Measurements from ENCODE around the gene TTC31.
A peak's percentile ranks its signal among the peaks of the same experiment; 100 is the strongest.

The TTC31 gene

DNA sequence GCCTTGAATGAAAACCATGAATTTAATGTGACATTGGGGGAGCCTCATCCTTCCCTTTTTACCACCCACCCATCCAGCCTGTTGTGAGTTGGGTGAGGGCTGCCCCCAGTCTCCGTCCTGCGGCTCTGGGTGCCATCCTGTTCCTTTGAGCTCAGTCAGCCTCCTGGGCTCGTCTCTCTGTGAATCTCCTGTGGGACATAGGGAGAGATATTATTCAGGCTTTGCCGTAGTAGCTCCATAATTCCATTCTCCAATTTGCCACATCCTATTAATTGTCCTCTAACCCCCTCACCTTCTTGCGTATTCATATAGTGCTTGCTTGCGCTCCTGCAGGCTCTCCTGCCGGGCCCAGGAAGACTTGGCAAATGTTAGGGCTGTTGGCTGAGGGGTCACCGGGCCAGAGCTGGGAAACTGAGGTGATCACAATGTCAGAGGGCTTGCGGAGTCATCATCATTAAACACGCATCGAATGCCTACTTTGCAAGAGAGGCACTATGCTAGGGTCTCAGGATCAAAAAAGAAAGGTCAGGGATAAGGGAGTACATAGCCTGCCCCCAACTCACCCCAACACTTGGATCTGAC, 43.9 kb downstream of the TTC31 start:
- DNase-seq (ENCODE audit: low read depth), result no peak

DNA sequence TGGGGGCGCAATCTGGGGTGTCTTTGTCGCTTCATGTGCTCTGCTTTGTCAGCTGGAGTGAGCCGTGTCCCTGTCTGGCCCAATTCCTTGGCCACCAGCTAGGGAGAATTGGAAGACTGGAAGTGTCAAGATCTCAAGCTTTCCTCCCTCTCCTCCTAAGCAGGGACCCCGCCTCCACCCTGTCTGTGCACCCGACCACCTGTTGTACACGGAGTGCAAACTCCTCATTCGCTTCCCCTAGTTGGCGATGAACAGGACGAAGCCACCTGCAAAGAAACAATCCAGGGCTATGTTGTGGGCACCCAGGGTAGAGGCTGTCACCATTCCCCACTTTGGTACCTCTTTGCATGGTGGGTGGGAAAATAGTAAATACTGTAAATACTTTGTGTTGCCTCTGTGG, 44.9 kb downstream of the TTC31 start:
- no peak for DNase-seq (ENCODE audit: low read depth)

DNA sequence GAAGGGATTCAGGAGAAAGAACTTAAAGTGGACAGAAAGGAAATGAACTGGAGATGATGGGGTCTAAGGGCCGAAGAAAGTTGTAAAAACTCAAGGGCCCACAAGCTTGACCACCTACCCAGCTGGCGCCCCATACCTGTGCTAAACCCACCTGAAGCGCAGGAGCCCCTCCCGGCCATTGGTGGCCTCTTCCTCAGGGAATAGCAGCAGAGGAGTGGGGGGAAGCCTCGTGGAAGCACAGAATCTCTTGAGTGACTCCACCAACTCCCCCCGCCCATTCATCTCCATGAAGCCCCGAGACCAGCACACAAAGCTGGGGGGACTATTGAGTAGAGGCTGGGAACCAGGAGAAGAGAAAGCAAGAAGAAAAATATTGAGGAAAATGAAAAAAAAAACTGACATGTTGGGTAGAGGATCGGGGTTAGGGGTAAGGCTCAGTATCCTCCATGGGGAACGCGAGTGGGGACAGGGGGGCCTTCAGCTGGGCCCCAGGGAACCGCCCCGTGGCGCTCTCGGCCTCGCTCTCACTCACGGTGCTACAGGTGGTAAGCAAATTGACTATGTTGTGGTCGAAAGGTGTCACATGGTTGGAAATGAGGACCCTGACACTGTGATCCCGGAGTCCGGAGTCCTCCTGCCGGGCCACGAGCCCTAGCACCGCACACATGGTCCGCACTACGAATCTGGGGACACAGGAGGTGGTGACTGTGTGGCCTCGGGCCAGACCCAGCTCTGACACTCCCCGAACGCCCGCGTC, 45.9 kb downstream of the TTC31 start:
- DNase-seq (ENCODE audit: low read depth), result no peak

DNA sequence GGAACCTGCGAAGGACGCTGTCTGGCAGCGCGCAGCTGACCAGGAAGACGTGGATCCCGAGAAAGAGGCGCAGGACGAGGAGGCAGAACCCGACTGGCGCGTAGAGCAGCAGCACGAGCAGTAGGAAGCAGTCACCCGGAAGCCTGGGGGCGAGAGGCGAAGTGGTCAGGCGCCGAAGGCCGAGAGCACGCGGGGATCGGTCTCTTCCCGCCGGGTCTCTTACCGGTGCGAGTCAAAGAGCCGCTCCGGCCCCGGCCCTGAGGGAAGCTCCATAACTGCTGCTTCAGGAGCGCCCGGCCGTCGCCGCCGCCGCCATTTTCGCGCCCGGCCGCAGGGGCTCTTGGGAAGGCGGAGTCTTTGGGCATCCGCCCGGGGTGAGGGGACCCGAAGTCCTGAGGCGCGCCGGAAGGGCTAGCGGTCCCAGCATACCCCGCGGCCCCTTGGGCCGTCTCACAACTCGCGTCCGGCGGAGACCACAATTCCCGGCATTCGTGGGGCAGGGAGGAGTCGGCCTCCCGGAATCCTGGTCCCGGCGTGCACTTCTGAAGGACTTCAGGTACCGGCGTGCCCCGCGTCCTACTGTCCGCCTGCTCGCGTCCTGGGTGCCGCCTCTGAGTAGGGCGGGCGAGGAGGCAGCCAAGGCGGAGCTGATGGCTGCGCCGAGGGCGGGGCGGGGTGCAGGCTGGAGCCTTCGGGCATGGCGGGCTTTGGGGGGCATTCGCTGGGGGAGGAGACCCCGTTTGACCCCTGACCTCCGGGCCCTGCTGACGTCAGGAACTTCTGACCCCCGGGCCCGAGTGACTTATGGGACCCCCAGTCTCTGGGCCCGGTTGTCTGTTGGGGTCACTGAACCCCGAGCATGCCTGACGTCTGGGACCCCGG, 46.7 kb downstream of the TTC31 start, which contains the start of the genes AUP1 and HTRA2:
TSS of gene AUP1 (minus strand) at position 350 of the 882 bp plus-strand sequence. CDS start at position 273, 77 bp downstream.
TSS of gene HTRA2 (plus strand) at position 577 of the 882 bp plus-strand sequence. CDS start at position 651, 74 bp downstream.
- peak; percentile 98 for DNase-seq (ENCODE audit: low read depth)

DNA sequence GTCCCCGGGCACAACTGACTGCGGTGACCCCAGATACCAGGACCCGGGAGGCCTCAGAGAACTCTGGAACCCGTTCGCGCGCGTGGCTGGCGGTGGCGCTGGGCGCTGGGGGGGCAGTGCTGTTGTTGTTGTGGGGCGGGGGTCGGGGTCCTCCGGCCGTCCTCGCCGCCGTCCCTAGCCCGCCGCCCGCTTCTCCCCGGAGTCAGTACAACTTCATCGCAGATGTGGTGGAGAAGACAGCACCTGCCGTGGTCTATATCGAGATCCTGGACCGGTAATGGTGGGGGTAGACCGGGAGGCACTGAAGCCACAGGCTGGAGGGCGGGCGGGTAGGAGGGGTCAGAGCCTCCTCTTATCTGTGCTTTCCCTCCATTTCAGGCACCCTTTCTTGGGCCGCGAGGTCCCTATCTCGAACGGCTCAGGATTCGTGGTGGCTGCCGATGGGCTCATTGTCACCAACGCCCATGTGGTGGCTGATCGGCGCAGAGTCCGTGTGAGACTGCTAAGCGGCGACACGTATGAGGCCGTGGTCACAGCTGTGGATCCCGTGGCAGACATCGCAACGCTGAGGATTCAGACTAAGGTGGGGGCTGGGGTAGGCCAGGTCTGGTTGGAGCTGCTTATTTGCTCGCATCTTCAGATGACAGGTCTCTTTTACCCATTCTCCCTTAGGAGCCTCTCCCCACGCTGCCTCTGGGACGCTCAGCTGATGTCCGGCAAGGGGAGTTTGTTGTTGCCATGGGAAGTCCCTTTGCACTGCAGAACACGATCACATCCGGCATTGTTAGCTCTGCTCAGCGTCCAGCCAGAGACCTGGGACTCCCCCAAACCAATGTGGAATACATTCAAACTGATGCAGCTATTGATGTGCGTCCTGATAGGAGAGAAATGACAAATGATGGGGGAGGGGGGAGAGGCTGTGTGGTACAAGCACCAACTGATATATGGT, 47.6 kb downstream of the TTC31 start:
- no peak for DNase-seq (ENCODE audit: low read depth)

DNA sequence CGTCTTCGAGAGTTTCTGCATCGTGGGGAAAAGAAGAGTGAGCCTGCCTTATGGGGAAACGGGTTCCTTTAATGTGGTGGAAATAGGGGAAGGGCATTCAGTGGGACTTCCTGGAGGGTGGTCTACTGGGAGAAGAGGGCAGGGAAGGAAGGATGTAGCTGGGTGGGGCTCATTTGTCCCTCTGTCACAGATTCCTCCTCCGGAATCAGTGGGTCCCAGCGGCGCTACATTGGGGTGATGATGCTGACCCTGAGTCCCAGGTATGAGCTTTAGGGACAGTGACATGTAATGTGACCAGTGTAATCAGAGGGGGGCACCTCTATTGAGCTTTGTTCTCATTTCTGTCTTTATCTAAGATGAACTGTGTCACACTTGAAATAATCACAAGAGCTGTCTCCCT, 48.8 kb downstream of the TTC31 start:
- no peak for DNase-seq (ENCODE audit: low read depth)

DNA sequence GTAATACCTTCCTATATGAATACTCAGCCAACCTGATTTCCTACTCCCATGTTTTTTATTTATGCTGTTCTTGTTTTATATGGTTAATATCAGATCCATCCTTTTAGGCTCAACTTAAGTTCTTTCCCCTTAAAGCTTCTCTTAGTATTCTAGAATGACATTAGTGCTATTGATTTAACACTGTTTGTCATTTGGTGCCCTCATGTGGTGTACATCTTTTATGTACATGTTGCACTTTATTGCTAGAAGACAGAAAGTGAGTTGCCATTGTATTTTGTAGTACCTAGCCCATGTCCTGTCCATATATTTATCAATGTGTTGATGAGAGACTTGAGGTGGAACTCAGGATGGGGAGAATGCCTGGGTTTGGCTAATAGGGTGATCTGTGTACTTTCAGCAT, 49.3 kb downstream of the TTC31 start:
- no peak for DNase-seq (ENCODE audit: low read depth)

DNA sequence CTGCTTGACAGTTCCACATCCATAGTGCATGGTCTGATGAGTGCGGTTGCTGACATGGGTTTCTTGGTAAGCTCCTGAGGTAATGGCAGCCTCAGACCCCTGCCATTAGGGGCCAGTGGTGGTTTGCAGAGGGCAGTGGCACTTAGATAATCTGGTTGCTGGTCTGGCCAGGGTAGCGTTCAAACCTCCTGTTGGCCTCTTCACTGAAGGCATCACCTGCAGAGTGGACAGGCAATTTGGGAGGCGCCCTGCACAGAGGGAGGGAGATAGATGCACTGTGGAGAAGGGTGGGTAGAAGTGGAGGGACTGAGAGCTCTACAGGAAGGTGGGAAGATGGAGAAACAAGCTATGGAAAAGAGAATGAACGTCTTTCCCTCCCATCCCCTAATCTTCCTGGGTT, 50.6 kb downstream of the TTC31 start:
- DNase-seq (ENCODE audit: low read depth), result no peak

DNA sequence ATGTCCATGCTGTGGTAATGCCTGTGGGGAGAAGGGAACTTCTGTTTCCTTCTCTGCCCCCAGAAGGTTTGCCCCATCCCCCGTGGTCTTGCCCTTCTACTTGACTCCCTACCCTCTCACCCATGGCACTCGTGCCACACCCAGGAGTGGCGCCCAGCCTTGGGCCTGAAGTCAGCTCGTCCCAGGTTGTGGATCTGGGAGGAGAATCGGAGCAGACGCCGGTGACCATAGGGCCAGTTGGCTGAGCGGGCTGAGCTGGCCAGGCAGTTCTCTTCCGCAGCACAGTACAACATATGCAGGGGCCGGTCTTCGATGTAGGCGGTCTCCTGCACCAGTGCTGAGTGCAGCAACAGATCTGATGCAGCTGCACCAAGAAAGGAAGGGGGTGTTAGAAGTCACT, 51.5 kb downstream of the TTC31 start:
- no peak for DNase-seq (ENCODE audit: low read depth)

DNA sequence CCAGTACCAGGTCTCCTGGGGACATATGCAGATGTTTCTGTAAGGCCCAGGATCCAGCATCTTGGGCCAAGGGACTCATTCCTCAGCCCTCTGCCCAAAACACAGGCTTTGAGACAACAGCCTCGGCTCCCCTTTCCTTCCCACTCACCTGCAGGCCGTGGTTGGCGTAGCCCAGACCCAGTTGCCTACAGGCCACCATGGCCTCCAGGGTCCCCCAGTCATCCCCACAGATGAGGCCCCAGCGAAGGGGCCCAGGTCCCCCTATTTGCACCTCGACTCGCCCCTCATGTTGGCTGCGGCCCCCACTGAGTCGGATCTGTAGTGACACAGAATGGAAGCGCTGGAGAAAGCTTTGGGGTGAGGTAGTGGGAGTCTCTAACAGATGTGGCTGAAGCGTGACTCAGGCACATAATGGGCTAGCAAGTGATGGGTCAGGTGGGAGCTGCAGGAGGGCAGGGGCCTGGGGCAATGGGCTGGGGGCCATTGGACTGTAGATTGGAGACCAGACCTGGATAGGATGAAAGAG, 52.6 kb downstream of the TTC31 start:
- no peak for DNase-seq (ENCODE audit: low read depth)

DNA sequence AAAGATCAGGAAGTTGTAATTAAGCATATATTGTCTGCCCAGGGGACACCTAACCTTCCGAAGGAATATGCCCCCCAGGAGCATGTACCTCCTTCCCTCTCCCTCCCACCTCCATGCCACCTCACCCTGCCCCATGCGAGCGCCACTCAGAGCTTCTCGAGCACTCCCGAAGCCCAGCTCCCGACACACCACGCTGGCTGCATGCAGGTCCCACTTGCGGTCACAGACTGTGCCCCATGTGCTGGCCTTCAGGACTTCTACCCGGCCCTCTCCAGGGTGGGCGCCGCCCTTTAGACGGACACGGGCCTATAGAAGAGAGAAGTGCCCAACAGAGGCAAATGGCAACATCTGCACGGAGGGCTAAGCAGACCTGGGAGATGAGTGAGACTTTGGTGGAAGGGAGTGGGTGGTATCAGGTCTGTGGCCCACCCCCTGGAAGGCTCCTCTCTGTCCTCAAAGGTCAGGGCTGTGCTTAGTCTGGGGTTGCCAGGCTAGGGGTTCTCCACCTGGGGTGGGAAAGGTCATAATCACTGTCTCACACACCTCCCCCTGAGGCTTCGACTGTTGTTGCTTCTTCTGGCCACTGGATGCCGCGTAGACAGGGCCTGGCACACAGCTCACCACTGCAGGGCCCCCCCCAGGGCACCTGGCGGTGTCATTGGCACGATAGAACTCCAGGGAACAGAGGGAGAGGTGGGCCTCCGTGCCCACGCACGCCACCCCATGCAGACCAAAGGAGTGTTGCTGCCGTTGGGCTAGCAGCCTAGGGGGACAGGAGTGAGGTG, 53.5 kb downstream of the TTC31 start:
- no peak for DNase-seq (ENCODE audit: low read depth)

DNA sequence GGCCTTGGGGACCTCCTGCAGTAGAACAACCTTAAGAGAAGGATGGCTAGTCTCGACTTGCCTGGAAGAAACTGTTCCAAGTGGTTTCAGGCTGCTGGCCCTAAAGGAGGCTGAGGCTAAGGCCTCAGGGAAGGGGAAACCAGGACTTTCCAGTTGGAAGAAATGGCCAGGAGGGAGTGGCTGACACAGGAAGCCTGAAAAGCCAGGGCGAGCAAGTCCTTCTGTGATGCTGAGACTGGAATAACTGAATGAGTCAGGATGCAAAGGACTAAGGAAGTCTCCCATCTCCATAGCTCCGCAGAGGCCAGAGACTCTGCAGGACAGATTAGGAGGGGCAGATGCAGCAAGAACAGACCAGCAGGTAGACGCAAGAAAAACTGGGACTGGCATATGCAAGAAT, 54.3 kb downstream of the TTC31 start:
- DNase-seq (ENCODE audit: low read depth), result no peak

DNA sequence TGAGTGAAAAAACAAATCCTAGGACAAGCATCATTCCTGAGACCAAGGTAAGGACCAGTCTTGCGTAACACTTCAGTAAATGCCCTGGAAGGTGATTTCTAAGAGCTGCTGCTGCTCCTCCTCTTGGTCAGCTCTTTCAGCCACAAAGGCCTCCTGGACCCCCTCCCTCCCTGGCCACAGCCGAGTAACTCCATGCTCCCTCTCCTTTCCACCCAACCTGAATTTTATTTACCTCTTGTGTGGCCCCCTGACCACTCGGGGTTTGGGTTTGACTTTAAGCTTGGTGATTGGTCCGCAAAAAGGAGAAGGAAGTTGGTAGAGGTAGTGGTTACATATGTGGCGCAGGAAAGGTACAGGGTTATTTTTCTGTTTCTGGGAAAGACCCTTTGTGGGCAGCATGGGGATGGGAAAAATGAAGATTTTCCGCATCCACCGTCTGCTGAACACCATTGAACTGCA, 56.0 kb downstream of the TTC31 start:
- no peak for DNase-seq (ENCODE audit: low read depth)

DNA sequence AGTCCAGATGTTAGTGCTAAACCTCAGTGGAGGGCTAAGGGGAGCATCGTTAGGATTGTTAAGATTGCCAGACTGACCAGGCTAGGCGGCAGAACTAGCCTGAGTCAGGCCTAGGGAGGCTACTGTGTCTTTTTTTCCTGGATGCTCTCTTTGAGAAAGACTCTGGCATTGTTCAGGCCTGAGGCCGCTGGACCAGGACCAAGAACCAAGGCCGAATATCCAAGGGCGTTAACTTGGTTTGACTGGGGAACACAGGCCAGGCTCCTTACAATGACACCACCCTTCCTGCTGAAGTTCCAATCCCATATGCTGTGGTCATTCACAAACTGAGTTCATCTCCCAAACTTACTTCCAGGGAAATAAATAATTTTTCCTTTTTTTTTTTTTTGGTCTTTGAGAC, 57.4 kb downstream of the TTC31 start:
- DNase-seq (ENCODE audit: low read depth), result no peak

DNA sequence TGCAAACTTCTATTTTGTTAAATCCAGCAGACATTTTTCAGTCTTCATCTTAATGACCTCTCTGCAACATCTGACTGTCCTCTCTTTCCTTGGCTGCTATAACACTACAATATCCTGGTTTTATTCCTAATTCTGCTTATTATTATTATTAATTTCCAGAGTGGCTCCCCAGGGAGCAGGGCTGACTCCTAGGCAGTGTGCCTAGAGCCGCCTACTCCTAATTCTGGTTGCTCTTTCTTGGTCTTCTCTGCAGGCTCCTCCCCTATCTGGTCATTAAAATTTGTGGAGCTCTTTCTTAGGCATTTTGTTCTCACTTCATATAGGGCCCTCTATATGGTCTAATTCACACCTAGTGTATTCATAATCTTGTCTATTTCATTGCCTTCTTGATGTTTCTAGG, 60.1 kb downstream of the TTC31 start:
- DNase-seq (ENCODE audit: low read depth), result no peak
